GM20431 (cell line): ENCODE results near the gene C1orf87.

ENCODE experiments used
- in situ Hi-C: fragments of 300-500 bp; cut with MseI, MboI; formaldehyde crosslinking; loops from one replicate; pipeline ENCODE4 v1.15.0; 2020; ENCODE audit warnings: low sequenced_read_pairs; ENCODE audit not compliant: unreplicated experiment

Gene C1orf87

GRCh38 chr1:59967141-59967697, 106.4 kb downstream of the C1orf87 start:
- in situ Hi-C loops: no loop called here

- in situ Hi-C loops: no loop called here
These were observed 121.5 kb downstream of the C1orf87 start for GRCh38 chr1:59952065-59952464.

- in situ Hi-C loops: no loop called here
These were observed 123.9 kb downstream of the C1orf87 start for GRCh38 chr1:59949648-59950047.

- in situ Hi-C loops: no loop called here
These were observed 124.6 kb downstream of the C1orf87 start for GRCh38 chr1:59948990-59949389.

- in situ Hi-C loops: no loop called here
These were observed 126.3 kb downstream of the C1orf87 start for GRCh38 chr1:59947047-59947938.

GRCh38 chr1:59945790-59946189, 127.8 kb downstream of the C1orf87 start:
- in situ Hi-C loops: no loop called here
